GM23338 (cell line): ENCODE results near the gene RAB21. TPM values are rescaled to one million over a fixed set of nuclear protein-coding genes. Genes with fewer than 3 reads are reported as not detected.

Source experiments
- ATAC-seq: fragments of 200-7000 bp; cut with Tn5 transposase; 3 replicates; pipeline ENCODE4 v1.9.1; 2020
- DNase-seq: peaks from one replicate; pipeline ENCODE4 v3.0.0-alpha.2; 2015; ENCODE audit warnings: low spot score
- H2AFZ ChIP-seq: fragments of 200-600 bp; sonication (generic); 2 replicates; pipeline ENCODE4 v1.8.0; 2016; ENCODE audit warnings: antibody characterized with exemption, mild to moderate bottlenecking, moderate library complexity
- H3F3A ChIP-seq: fragments of 200-600 bp; sonication (generic); replicated peaks from 2 replicates; pipeline ENCODE4 v1.8.0; 2017; ENCODE audit warnings: antibody characterized with exemption, mixed run types, low read depth
- H3K27ac ChIP-seq: fragments of 200-600 bp; sonication (generic); 2 replicates; pipeline ENCODE4 v1.6.1; 2016; ENCODE audit warnings: low read depth
- H3K27me3 ChIP-seq: fragments of 200-600 bp; sonication (generic); 2 replicates; pipeline ENCODE4 v1.8.0; 2016; ENCODE audit warnings: mild to moderate bottlenecking, mixed run types, moderate library complexity; ENCODE audit not compliant: insufficient read depth
- H3K36me3 ChIP-seq: fragments of 200-600 bp; sonication (generic); 2 replicates; pipeline ENCODE4 v1.8.0; 2016; ENCODE audit warnings: mild to moderate bottlenecking; ENCODE audit not compliant: insufficient read depth
- H3K4me1 ChIP-seq: fragments of 200-600 bp; sonication (generic); 2 replicates; pipeline ENCODE4 v1.8.0; 2016; ENCODE audit warnings: mild to moderate bottlenecking, moderate library complexity; ENCODE audit not compliant: insufficient read depth
- H3K4me2 ChIP-seq: fragments of 200-600 bp; sonication (generic); 2 replicates; pipeline ENCODE4 v1.7.1; 2017; ENCODE audit warnings: mixed run types
- H3K4me3 ChIP-seq: fragments of 200-600 bp; sonication (generic); 2 replicates; pipeline ENCODE4 v1.6.1; 2016; ENCODE audit warnings: mixed run types
- H3K79me2 ChIP-seq: fragments of 200-600 bp; sonication (generic); replicated peaks from 2 replicates; pipeline ENCODE4 v1.8.0; 2017; ENCODE audit warnings: mild to moderate bottlenecking; ENCODE audit not compliant: insufficient read depth
- H3K9me2 ChIP-seq: fragments of 200-600 bp; sonication (generic); 2 replicates; pipeline ENCODE4 v1.8.0; 2017; ENCODE audit not compliant: insufficient read depth
- H4K20me1 ChIP-seq: fragments of 200-600 bp; sonication (generic); replicated peaks from 2 replicates; pipeline ENCODE4 v1.8.0; 2017; ENCODE audit warnings: mild to moderate bottlenecking; ENCODE audit not compliant: insufficient read depth
- H3K27ac Mint-ChIP-seq: 2 replicates; pipeline ENCODE4 v1.8.0; 2020; ENCODE audit warnings: inconsistent platforms, mild to moderate bottlenecking, moderate library complexity, mixed read lengths
- H3K27me3 Mint-ChIP-seq: 3 replicates; pipeline ENCODE4 v1.8.0; 2022; ENCODE audit warnings: low read depth, mild to moderate bottlenecking, moderate library complexity, mixed read lengths, inconsistent platforms; ENCODE audit not compliant: insufficient read depth, poor library complexity
- H3K36me3 Mint-ChIP-seq: 3 replicates; pipeline ENCODE4 v1.8.0; 2021; ENCODE audit warnings: low read depth, mild to moderate bottlenecking, inconsistent platforms, moderate library complexity, mixed read lengths
- H3K4me1 Mint-ChIP-seq: 3 replicates; pipeline ENCODE4 v1.8.0; 2020; ENCODE audit warnings: mild to moderate bottlenecking, inconsistent platforms, mixed read lengths
- H3K4me3 Mint-ChIP-seq: 3 replicates; pipeline ENCODE4 v1.8.0; 2021; ENCODE audit warnings: moderate library complexity, mild to moderate bottlenecking, inconsistent platforms, mixed read lengths
- H3K9me3 Mint-ChIP-seq: 3 replicates; pipeline ENCODE4 v1.8.0; 2020; ENCODE audit warnings: moderate library complexity, mild to moderate bottlenecking, inconsistent platforms, mixed read lengths
- CREB1 ChIP-seq: fragments of 250-450 bp; sonication (Bioruptor Pico); IDR thresholded peaks from 2 replicates; pipeline ENCODE4 v1.5.0; 2020; ENCODE audit warnings: low read depth, mild to moderate bottlenecking, moderate library complexity
- CTCF ChIP-seq, 2 experiments: fragments of 200-600 bp in 1 of 2; sonication (generic) in 1 of 2; conservative IDR thresholded peaks; 2 replicates each; pipeline versions ENCODE4 v1.5.1 to v1.6.1; 2016 to 2017; ENCODE audit warnings: antibody characterized with exemption in 2 of 2, low read depth in 2 of 2, mild to moderate bottlenecking in 2 of 2, moderate library complexity in 1 of 2
- ETS1 ChIP-seq: IDR thresholded peaks from 2 replicates; pipeline ENCODE4 v1.6.1; 2016; ENCODE audit warnings: antibody characterized with exemption
- EZH2 ChIP-seq: fragments of 200-600 bp; sonication (generic); IDR thresholded peaks from one replicate; pipeline ENCODE4 v1.8.0; 2017; ENCODE audit warnings: antibody characterized with exemption, mild to moderate bottlenecking, low read depth; ENCODE audit not compliant: unreplicated experiment
- EZH2phosphoT487 ChIP-seq: fragments of 200-600 bp; sonication (generic); IDR thresholded peaks from one replicate; pipeline ENCODE4 v1.8.1; 2018; ENCODE audit warnings: antibody characterized with exemption; ENCODE audit not compliant: unreplicated experiment
- JUNB ChIP-seq: IDR thresholded peaks from one replicate; pipeline ENCODE4 v1.6.1; 2016; ENCODE audit warnings: antibody characterized with exemption; ENCODE audit not compliant: unreplicated experiment
- NANOG ChIP-seq: IDR thresholded peaks from 2 replicates; pipeline ENCODE4 v1.6.1; 2016; ENCODE audit warnings: antibody characterized with exemption, borderline replicate concordance
- POLR2AphosphoS5 ChIP-seq: IDR thresholded peaks from 2 replicates; pipeline ENCODE4 v1.6.1; 2016; ENCODE audit warnings: antibody characterized with exemption, low read depth
- REST ChIP-seq: IDR thresholded peaks from one replicate; pipeline ENCODE4 v1.6.1; 2018; ENCODE audit warnings: antibody characterized with exemption; ENCODE audit not compliant: unreplicated experiment
- STAT1 ChIP-seq: IDR thresholded peaks from one replicate; pipeline ENCODE4 v1.6.1; 2016; ENCODE audit warnings: antibody characterized with exemption; ENCODE audit not compliant: unreplicated experiment
- ZNF114 ChIP-seq: fragments of 250-450 bp; sonication (Bioruptor Pico); IDR thresholded peaks from 2 replicates; pipeline ENCODE4 v1.5.0; 2020; ENCODE audit warnings: mild to moderate bottlenecking, moderate library complexity
- ZNF331 ChIP-seq: fragments of 250-450 bp; sonication (Bioruptor Pico); IDR thresholded peaks from 2 replicates; pipeline ENCODE4 v1.5.0; 2020; ENCODE audit warnings: low read depth, mild to moderate bottlenecking, moderate library complexity
- ZNF462 ChIP-seq: fragments of 250-450 bp; sonication (Bioruptor Pico); IDR thresholded peaks from 2 replicates; pipeline ENCODE4 v1.5.0; 2020; ENCODE audit warnings: mild to moderate bottlenecking, moderate library complexity
- polyA plus RNA-seq: library from polyadenylated mRNA; unstranded; fragments of >200 nt; fragmentation: Nextera tagmentation; extraction: Ambion mirVana; gene quantifications from 2 replicates; pipeline ENCODE4 v1.2.1, GENCODE V29; 2016
- total RNA-seq: library from RNA; depleted of rRNA; stranded (reverse); fragments of >200 nt; shearing (Covaris generic); gene quantifications from 2 replicates; pipeline ENCODE4 v1.2.3, GENCODE V29; 2014

Gene RAB21
- total and polyA plus RNA-seq, 2 experiments from 2014 or later, result 9.8 to 27.2 TPM

GRCh38 chr12:71767183-71767582 is 12.5 kb downstream of the RAB21 start:
- H2AFZ ChIP-seq, result no peak overlapping the region
- TF ChIP-seq CREB1 (CRISPR knock-in tag) (no peak), ZNF114 (CRISPR knock-in tag) (no peak), ETS1 (no peak), REST (no peak), NANOG (no peak), STAT1 (no peak), ZNF331 (CRISPR knock-in tag) (no peak), ZNF462 (CRISPR knock-in tag) (no peak), JUNB (no peak), EZH2 (no peak), EZH2phosphoT487 (no peak), CTCF (conservative IDR thresholded peaks at IDR 0.05; ENCODE audit: low read depth in 2 of 2) (no peak), POLR2AphosphoS5 (no peak)
- Mint-ChIP-seq H3K9me3 (no peaks in the 10 kb centered on the region), H3K4me1 (peaks cover 11% of the 10 kb centered on the region; the same call in 2 of the 3 replicates), H3K27me3 (peaks cover 3% of the 10 kb centered on the region), H3K27ac (no peak overlapping the region; the same call in 1 of the 2 replicates), H3K4me3 (no peak overlapping the region), H3K36me3 (peaks cover 16% of the 10 kb centered on the region; the same call in 2 of the 3 replicates)
- H3K4me3 ChIP-seq, result no peak overlapping the region
- H3K4me2 ChIP-seq, result no peak overlapping the region
- H3F3A ChIP-seq, result no peaks in the 10 kb centered on the region
- no peaks in the 10 kb centered on the region for H3K4me1 ChIP-seq
- H3K27me3 ChIP-seq, result no peaks in the 10 kb centered on the region
- H4K20me1 ChIP-seq, result peaks cover 19% of the 10 kb centered on the region; the same call in 1 of the 2 replicates
- no peak for DNase-seq
- peaks cover 87% of the 10 kb centered on the region for H3K79me2 ChIP-seq
- H3K36me3 ChIP-seq, result peaks cover 3% of the 10 kb centered on the region; the same call in 1 of the 2 replicates
- no peak overlapping the region for H3K27ac ChIP-seq
- H3K9me2 ChIP-seq, result no peaks in the 10 kb centered on the region
- ATAC-seq, result no peak
